Mesenchymal stem cell (in vitro differentiated cells and primary cell): ENCODE data around the gene ABHD16B.
"Not testable (repeated sequence)": the region's sequence is repeated elsewhere in the genome, so short reads cannot be mapped to it uniquely, and the experiment has no call there.

Source experiments
- DNase-seq: peaks from one replicate; pipeline ENCODE4 v3.0.0-alpha.2; 2013
- H2AFZ ChIP-seq: one replicate; pipeline ENCODE4 v1.6.1; 2013; ENCODE audit warnings: low read depth, mild to moderate bottlenecking, control low read depth, inconsistent platforms, low read length, moderate library complexity
- H2AK5ac ChIP-seq: 2 replicates; pipeline ENCODE4 v1.6.1; 2013; ENCODE audit warnings: low read length, moderate library complexity, mild to moderate bottlenecking, inconsistent platforms; ENCODE audit not compliant: severe bottlenecking
- H2BK120ac ChIP-seq: one replicate; pipeline ENCODE4 v1.6.1; 2013; ENCODE audit warnings: low read depth, mild to moderate bottlenecking, inconsistent platforms, low read length, moderate library complexity
- H2BK12ac ChIP-seq, 2 experiments: one replicate each; pipeline ENCODE4 v1.6.1; 2013; ENCODE audit warnings: inconsistent platforms in 2 of 2, low read length in 2 of 2, mild to moderate bottlenecking in 2 of 2, moderate library complexity in 2 of 2, control low read depth in 1 of 2
- H2BK15ac ChIP-seq: one replicate; pipeline ENCODE4 v1.6.1; 2013; ENCODE audit warnings: mild to moderate bottlenecking, low read depth, inconsistent platforms; ENCODE audit not compliant: poor library complexity, severe bottlenecking
- H2BK5ac ChIP-seq: 2 replicates; pipeline ENCODE4 v1.6.1; 2013; ENCODE audit warnings: low read depth, mild to moderate bottlenecking, low read length, control low read depth, inconsistent platforms; ENCODE audit not compliant: poor library complexity, severe bottlenecking
- H3K14ac ChIP-seq, 2 experiments: one replicate each; pipeline ENCODE4 v1.6.1; 2013; ENCODE audit warnings: inconsistent platforms in 2 of 2, low read length in 2 of 2, control low read depth in 1 of 2, mild to moderate bottlenecking in 1 of 2, moderate library complexity in 1 of 2
- H3K18ac ChIP-seq, 2 experiments: one replicate each; pipeline ENCODE4 v1.6.1; 2013; ENCODE audit warnings: inconsistent platforms in 2 of 2, low read length in 2 of 2, control low read depth in 1 of 2, low read depth in 1 of 2, mild to moderate bottlenecking in 1 of 2
- H3K23ac ChIP-seq, 2 experiments: one replicate each; pipeline ENCODE4 v1.6.1; 2013; ENCODE audit warnings: inconsistent platforms in 2 of 2, low read length in 2 of 2, mild to moderate bottlenecking in 2 of 2, moderate library complexity in 2 of 2, control low read depth in 1 of 2
- H3K27ac ChIP-seq: 2 replicates; pipeline ENCODE4 v1.5.1; 2013; ENCODE audit warnings: mild to moderate bottlenecking, moderate library complexity, low read length, control low read depth, inconsistent platforms; ENCODE audit not compliant: poor library complexity, severe bottlenecking
- H3K27me3 ChIP-seq, 2 experiments: 2 replicates each; pipeline versions ENCODE4 v1.6.1 to v1.7.0; 2013; ENCODE audit warnings: low read length in 2 of 2, mild to moderate bottlenecking in 2 of 2, moderate library complexity in 2 of 2, control low read depth in 1 of 2, inconsistent platforms in 1 of 2; ENCODE audit not compliant: control insufficient read depth in 1 of 2, insufficient read depth in 1 of 2
- H3K36me3 ChIP-seq, 2 experiments: 2 replicates each; pipeline versions ENCODE4 v1.6.1 to v1.7.0; 2013; ENCODE audit warnings: low read length in 2 of 2, control low read depth in 1 of 2, inconsistent platforms in 1 of 2, low read depth in 1 of 2, mild to moderate bottlenecking in 1 of 2; ENCODE audit not compliant: insufficient read depth in 2 of 2, control insufficient read depth in 1 of 2
- H3K4ac ChIP-seq, 2 experiments: one replicate each; pipeline ENCODE4 v1.6.1; 2013; ENCODE audit warnings: inconsistent platforms in 2 of 2, low read length in 2 of 2, mild to moderate bottlenecking in 2 of 2, moderate library complexity in 2 of 2, control low read depth in 1 of 2, low read depth in 1 of 2
- H3K4me1 ChIP-seq: 2 replicates; pipeline ENCODE4 v1.6.1; 2013; ENCODE audit warnings: low read depth, low read length, control low read depth; ENCODE audit not compliant: control insufficient read depth, insufficient read depth
- H3K4me2 ChIP-seq: 2 replicates; pipeline ENCODE4 v1.6.1; 2013; ENCODE audit warnings: low read length, mild to moderate bottlenecking, inconsistent platforms; ENCODE audit not compliant: poor library complexity, severe bottlenecking
- H3K4me3 ChIP-seq, 2 experiments: 2 replicates each; pipeline versions ENCODE4 v1.5.1 to v1.7.0; 2013; ENCODE audit warnings: low read length in 2 of 2, mild to moderate bottlenecking in 2 of 2, control low read depth in 1 of 2, low read depth in 1 of 2; ENCODE audit not compliant: insufficient read depth in 1 of 2
- H3K79me1 ChIP-seq: replicated peaks from 2 replicates; pipeline ENCODE4 v1.6.1; 2013; ENCODE audit warnings: mild to moderate bottlenecking, control low read depth, low read length, inconsistent platforms; ENCODE audit not compliant: poor library complexity, severe bottlenecking
- H3K9ac ChIP-seq: 2 replicates; pipeline ENCODE4 v1.7.0; 2013; ENCODE audit warnings: mild to moderate bottlenecking, low read length, moderate library complexity
- H3K9me3 ChIP-seq: 2 replicates; pipeline ENCODE4 v1.7.0; 2013; ENCODE audit warnings: mild to moderate bottlenecking, low read length; ENCODE audit not compliant: control insufficient read depth
- H4K8ac ChIP-seq: one replicate; pipeline ENCODE4 v1.6.1; 2013; ENCODE audit warnings: inconsistent platforms, mild to moderate bottlenecking, low read length, moderate library complexity
- H4K91ac ChIP-seq: one replicate; pipeline ENCODE4 v1.6.1; 2013; ENCODE audit warnings: mild to moderate bottlenecking, low read length, inconsistent platforms
- WGBS: methylation state at CpG from one replicate; pipeline ENCODE4 v1.1.7; 2013; ENCODE audit warnings: mixed read lengths; 5-methylcytosine and 5-hydroxymethylcytosine counted together

Gene ABHD16B

GRCh38 chr20:63880901-63881300 lies 19.6 kb downstream of the ABHD16B start:
- H3K27me3 ChIP-seq, H2AFZ ChIP-seq, H3K23ac ChIP-seq, H4K8ac ChIP-seq, H3K9ac ChIP-seq, H3K9me3 ChIP-seq, H2BK120ac ChIP-seq, H2AK5ac ChIP-seq, H4K91ac ChIP-seq, H3K27ac ChIP-seq, H3K4me3 ChIP-seq, H2BK12ac ChIP-seq, H3K14ac ChIP-seq, H3K4me2 ChIP-seq, H2BK15ac ChIP-seq, H3K4ac ChIP-seq, H2BK5ac ChIP-seq, DNase-seq, H3K18ac ChIP-seq: not testable (repeated sequence)
- H3K36me3 ChIP-seq, result peaks cover 83 to 87% of the 10 kb centered on the region in 2 experiments
- WGBS, result 99% methylated on average over 13 of the region's 13 CpGs
- peaks cover 39% of the 10 kb centered on the region for H3K79me1 ChIP-seq
- peaks cover 13% of the 10 kb centered on the region for H3K4me1 ChIP-seq

- peaks cover 77 to 83% of the 10 kb centered on the region in 2 experiments for H3K36me3 ChIP-seq
- no peak overlapping the region for H3K4me3 ChIP-seq
- H3K79me1 ChIP-seq, result peaks cover 36% of the 10 kb centered on the region
- H3K14ac ChIP-seq, result no peak overlapping the region
- no peak overlapping the region for H2AFZ ChIP-seq
- WGBS, result 97% methylated on average over 19 of the region's 19 CpGs
- H3K4ac ChIP-seq, result no peak overlapping the region
- H2BK15ac ChIP-seq, result no peak overlapping the region
- no peak for DNase-seq
- H2AK5ac ChIP-seq, result no peak overlapping the region
- H4K91ac ChIP-seq, result no peak overlapping the region
- no peak overlapping the region for H3K4me2 ChIP-seq
- no peak overlapping the region for H2BK5ac ChIP-seq
- H3K27ac ChIP-seq, result no peak overlapping the region
- no peak overlapping the region for H3K18ac ChIP-seq
- no peaks in the 10 kb centered on the region for H3K27me3 ChIP-seq
- no peak overlapping the region for H2BK120ac ChIP-seq
- H3K23ac ChIP-seq, result no peak overlapping the region
- peaks cover 13% of the 10 kb centered on the region for H3K4me1 ChIP-seq
- H3K9me3 ChIP-seq, result no peaks in the 10 kb centered on the region
- no peak overlapping the region for H4K8ac ChIP-seq
- H2BK12ac ChIP-seq, result no peak overlapping the region
- no peak overlapping the region for H3K9ac ChIP-seq
Measured at GRCh38 chr20:63881451-63882226, 20.3 kb downstream of the ABHD16B start.

- no peaks in the 10 kb centered on the region for H3K27me3 ChIP-seq
- 95% methylated on average over 28 of the region's 28 CpGs for WGBS
- no peak overlapping the region for H2BK15ac ChIP-seq
- no peak overlapping the region for H3K9ac ChIP-seq
- H2BK120ac ChIP-seq, result no peak overlapping the region
- H3K14ac ChIP-seq, result no peak overlapping the region
- H3K18ac ChIP-seq, result no peak overlapping the region
- no peak overlapping the region for H3K4ac ChIP-seq
- H2BK5ac ChIP-seq, result no peak overlapping the region
- no peak overlapping the region for H3K4me3 ChIP-seq
- no peaks in the 10 kb centered on the region for H3K9me3 ChIP-seq
- H3K27ac ChIP-seq, result no peak overlapping the region
- H3K4me2 ChIP-seq, result no peak overlapping the region
- peaks cover 80 to 84% of the 10 kb centered on the region in 2 experiments for H3K36me3 ChIP-seq
- H3K79me1 ChIP-seq, result peaks cover 43% of the 10 kb centered on the region
- peaks cover 13% of the 10 kb centered on the region for H3K4me1 ChIP-seq
- no peak for DNase-seq
- no peak overlapping the region for H4K91ac ChIP-seq
- no peak overlapping the region for H2AK5ac ChIP-seq
- H2BK12ac ChIP-seq, result no peak overlapping the region
- no peak overlapping the region for H4K8ac ChIP-seq
- no peak overlapping the region for H3K23ac ChIP-seq
- no peak overlapping the region for H2AFZ ChIP-seq
Measured at GRCh38 chr20:63882257-63883200, 21.2 kb downstream of the ABHD16B start.

GRCh38 chr20:63883201-63883593 lies 21.9 kb downstream of the ABHD16B start:
- Histone ChIP-seq H2BK5ac (no peak overlapping the region), H3K18ac (no peak overlapping the region), H3K23ac (no peak overlapping the region), H3K36me3 (peaks cover 80 to 84% of the 10 kb centered on the region in 2 experiments), H2BK120ac (no peak overlapping the region), H3K4ac (no peak overlapping the region), H3K27me3 (no peaks in the 10 kb centered on the region), H2BK12ac (no peak overlapping the region), H4K8ac (no peak overlapping the region), H3K4me1 (peaks cover 12% of the 10 kb centered on the region), H2AK5ac (no peak overlapping the region), H4K91ac (no peak overlapping the region), H3K4me2 (no peak overlapping the region), H3K9ac (no peak overlapping the region), H3K27ac (no peak overlapping the region), H3K14ac (no peak overlapping the region), H2AFZ (no peak overlapping the region), H3K4me3 (no peak overlapping the region), H3K9me3 (no peaks in the 10 kb centered on the region), H3K79me1 (peaks cover 44% of the 10 kb centered on the region), H2BK15ac (no peak overlapping the region)
- DNase-seq, result no peak
- 97% methylated on average over 5 of the region's 6 CpGs for WGBS
